Esophagus mucosa (tissue), 1 donor: Measurements from ENCODE around the gene ANKS6. TPM values are rescaled to one million over a fixed set of nuclear protein-coding genes. Genes with fewer than 3 reads are reported as not detected.
A peak's percentile ranks its signal among the peaks of the same experiment; 100 is the strongest.

Experiments
- ATAC-seq: fragments of 200-7000 bp; cut with Tn5 transposase; one replicate; pipeline ENCODE4 v1.9.1; 2020
- total RNA-seq: library from RNA; stranded (reverse); gene quantifications from one replicate; pipeline ENCODE4 v1.2.4, GENCODE V29; 2023
- donor health status: DM: yes; HTN: yes; CAD: no.

The ANKS6 gene
- 13.8 TPM for total RNA-seq

DNA sequence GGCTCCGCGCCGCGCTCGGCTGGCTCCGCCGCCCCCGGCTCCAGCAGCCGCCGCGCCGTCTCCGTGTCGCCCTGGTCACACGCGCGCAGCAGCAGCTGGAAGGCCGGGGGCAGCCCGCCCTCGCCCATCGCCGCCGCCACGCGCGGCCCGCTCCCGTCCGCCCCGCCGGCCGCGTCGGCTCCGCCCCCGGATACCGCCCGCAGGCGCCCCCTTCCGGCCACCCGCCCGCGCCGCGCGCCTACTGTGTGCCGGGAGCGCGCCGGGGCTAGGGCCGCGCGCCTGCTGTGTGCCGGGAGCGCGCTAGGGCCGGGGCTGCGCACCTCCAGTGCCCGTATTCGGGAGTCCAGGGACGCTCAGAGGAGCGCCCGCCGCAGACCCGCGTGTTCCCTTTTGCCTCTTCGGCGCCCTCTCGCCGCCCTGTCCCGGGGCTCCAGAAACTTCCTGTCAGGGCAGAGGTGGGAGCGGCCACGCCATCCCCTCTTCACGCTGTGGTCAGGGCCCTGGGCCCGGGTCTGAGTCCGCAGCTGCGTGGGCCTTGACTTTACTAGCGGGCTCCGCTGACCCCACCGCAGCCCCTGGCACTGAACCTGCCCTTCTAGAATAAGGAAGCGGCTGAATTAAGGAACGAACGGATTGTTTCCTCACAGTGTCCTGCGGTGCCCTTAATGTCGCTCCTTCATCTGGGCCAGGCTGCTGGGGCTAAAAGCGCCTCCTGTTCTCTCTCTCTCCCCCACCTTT lies at the start of gene ANKS6:
ANKS6 (minus strand) TSS at position 192 of the 738 bp plus-strand sequence; CDS start at position 128, 64 bp downstream.
- ATAC-seq, result peak; percentile 95

DNA sequence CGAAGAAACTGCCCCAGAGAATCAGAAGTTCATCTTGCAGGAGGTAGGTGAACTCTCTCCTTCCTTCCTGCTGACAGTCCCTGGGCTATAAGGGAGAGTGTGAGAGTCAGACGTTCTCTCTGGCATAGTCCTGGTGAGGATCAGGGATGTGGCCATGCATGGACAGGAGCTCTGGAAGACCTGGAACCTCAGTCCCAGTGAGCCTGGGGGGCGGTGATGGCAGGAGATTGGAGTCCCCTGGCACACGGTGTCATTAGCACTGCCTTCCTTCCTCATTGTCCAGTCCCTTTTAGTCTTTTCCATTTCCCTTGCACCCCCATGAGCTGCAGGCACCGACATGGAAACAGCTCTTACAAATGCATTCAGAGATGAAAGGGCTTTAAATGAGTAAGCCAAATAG lies 49.7 kb upstream of the ANKS6 start:
- ATAC-seq, result no peak

- ATAC-seq, result no peak
These were observed 46.2 kb upstream of the ANKS6 start for GRCh38 chr9:98842510-98842909.

GRCh38 chr9:98839724-98840123 lies 43.4 kb upstream of the ANKS6 start:
- ATAC-seq, result no peak

DNA sequence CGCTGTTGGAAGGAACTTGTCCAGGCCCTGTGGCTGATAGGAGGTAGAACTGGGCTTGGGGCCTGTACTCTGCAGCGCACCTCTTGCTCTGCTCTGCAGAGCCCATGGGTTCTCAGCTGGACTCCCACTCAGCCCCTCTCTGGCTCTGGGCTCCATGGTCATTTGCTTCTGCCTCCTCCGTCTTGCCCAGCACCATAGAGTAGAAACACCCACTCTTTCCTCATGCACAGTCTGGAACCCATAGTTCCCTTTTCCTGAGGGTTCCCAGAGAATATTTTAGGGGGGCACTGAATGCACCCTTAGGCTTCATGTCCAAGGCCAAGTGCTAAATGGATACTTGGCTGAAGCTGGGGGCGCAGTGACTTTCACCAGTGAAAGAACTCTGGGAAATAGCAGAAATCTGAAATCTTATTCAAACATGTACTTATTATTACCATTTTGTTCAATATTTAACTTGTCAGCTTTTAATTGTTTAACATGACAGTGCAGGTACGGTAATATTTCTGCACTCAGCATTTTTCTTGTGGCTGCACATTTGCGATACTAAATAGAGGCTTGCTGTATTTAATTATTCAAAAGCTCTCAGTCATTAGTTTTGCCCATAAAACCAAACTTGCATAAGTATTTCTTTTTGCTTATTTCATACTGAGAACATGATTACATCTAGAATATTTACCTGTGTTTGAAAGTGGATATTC lies 42.7 kb upstream of the ANKS6 start:
- no peak for ATAC-seq

- no peak for ATAC-seq
These were observed 42.0 kb upstream of the ANKS6 start for GRCh38 chr9:98838155-98838867.

DNA sequence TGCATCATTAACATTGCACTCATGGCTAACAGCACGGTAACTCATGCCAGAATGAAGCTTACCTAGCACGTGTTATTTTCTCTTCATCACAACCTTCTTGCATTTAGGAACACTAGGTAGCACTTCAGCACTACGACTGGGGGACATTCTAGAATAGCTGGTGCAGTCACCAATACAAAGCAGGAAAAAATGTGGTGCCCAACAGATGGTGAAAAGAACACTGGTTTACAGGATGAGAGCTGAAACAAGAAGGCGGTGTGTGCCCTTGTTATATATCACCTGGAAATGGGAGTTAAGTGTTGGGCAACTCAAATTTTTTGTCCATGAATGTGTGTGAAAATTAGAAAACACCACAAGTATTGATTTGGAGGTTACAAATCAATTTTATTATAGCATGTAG lies 41.2 kb upstream of the ANKS6 start:
- ATAC-seq, result no peak

DNA sequence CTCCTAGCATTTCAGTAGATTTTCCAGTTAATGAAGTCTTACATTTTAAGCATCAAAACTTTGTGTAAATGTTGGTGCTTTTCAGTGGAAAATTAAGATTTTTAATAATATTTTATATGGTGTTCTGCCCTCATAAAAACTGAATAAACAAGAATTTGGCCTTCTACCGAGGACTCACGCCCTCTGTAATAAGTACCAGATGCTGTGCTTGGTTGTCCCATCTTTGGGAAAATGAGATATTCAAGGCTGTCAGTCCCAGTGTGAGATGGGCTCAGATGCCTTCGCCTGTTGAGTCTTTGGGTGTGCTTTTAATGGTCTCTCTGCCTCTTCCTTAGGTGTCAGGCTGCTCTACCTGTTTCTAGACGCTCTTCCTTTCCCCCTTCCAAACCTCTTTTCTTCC lies 39.9 kb upstream of the ANKS6 start:
- ATAC-seq, result no peak

DNA sequence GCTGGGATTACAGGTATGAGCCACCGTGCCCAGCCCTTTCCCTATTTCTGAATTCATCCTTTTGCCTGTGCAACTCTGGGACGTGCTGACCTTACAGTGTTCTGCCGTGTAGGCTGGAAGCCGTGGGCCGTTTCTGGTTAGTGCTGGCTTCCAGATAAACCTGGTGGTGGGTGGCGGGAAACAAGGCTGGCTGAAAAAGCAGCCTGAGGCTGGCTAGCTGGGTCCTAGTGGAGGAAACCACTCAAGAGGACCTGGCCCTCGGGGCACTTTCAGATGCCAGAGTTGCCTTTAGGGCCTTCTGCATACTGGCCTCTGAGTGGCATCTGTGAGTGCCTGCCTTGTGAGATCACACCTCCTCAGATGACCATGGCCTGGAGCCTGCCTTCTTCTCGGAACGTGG lies 38.0 kb upstream of the ANKS6 start:
- no peak for ATAC-seq

- no peak for ATAC-seq
These were observed 37.0 kb upstream of the ANKS6 start for GRCh38 chr9:98833090-98833956.

DNA sequence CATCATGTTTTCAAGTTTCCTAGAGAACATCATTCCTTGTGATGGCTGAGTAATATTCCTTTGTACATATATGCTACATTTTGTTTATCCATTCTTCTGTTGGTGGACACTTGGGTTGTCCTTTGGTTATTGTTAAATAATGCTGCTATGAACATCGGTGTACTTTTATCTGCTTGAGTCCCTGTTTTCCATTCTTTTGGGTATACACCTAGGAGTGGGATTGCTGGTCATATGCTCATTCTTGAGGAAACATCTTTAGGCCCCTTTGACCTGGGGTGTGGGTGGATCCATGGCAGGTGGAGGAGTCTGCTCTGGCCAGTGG lies 36.4 kb upstream of the ANKS6 start:
- no peak for ATAC-seq

DNA sequence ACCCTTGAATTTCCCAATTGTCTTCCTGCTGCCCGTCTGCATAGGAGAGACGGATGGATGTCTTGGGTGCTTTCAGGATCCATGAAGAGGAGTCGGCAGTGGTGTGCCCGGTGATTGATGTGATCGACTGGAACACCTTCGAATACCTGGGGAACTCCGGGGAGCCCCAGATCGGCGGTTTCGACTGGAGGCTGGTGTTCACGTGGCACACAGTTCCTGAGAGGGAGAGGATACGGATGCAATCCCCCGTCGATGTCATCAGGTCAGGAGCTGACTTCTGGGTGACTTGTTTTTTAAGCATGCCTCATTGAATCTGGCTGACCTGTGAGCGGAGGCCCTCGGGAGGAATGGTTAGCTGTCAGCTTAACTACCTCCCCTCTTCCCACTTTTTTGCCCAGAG lies 35.3 kb upstream of the ANKS6 start:
- no peak for ATAC-seq

DNA sequence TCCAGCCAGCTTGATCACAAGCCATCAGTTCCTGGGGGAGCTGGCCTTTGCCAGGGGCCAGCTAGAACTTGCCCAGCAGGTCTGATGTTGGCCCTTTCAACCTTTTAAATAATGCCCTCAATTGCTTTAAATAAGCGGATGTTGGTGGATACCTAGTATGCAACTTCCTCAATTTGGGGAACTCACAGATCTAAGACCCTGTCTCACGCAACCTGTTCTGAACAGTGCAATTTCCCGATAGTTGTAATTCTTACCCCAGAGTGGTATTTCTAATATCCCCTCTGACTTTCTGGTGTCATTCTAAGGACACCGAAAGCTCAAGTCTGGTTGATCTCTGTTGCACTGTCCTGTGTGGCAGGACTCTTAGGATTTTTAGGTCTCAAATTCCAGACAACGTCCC lies 34.2 kb upstream of the ANKS6 start:
- no peak for ATAC-seq

DNA sequence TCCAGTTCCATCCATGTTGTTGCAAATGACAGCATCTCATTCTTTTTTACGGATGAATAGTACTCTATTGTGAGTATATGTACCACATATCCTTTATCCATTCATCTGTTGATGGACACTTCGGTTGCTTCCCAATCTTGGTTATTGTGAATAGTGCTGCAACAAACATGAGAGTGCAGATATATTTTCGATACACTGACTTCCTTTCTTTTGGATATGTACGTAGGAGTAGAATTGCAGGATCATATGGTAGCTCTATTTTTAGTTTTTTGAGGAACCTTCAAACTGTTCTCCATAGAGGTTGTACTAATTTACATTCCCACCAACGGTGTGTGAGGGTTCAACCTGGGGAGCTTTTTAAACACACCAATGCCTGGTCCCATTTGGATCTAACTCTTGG lies 33.4 kb upstream of the ANKS6 start:
- ATAC-seq, result no peak

GRCh38 chr9:98826716-98827115 lies 30.4 kb upstream of the ANKS6 start:
- no peak for ATAC-seq

- no peak for ATAC-seq
These were observed 29.1 kb upstream of the ANKS6 start for GRCh38 chr9:98825414-98825813.

- ATAC-seq, result peak; percentile 78
These were observed 27.4 kb upstream of the ANKS6 start for GRCh38 chr9:98823666-98824334.

DNA sequence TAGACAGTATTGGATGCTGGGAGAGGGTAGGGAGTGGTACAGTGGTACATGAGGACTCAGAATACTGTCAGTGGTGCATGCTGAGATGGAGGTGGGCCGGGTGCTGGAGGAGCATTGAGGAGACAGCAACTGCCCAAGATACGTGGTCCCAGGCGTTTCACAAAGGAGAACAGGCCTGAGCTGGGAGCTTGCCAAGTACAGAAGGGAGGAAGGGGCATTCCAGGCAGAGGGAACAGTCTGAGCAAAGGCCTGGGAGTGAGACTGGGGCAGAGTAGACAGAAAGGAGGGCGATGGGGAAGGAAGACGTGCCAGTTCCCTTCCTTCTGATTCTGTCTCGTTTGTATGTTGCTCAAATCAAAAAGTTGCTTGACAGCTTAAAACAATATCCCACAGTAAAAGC lies 26.3 kb upstream of the ANKS6 start:
- no peak for ATAC-seq

- no peak for ATAC-seq
These were observed 25.5 kb upstream of the ANKS6 start for GRCh38 chr9:98821831-98822230.

GRCh38 chr9:98819231-98819630 lies 22.9 kb upstream of the ANKS6 start:
- ATAC-seq, result no peak

GRCh38 chr9:98818764-98819163 lies 22.4 kb upstream of the ANKS6 start:
- no peak for ATAC-seq

GRCh38 chr9:98815391-98815951 lies 19.1 kb upstream of the ANKS6 start:
- no peak for ATAC-seq
